Measurements from ENCODE around the gene JAK1.

- TF ChIP-seq PAX5 (IDR thresholded peaks at IDR 0.05; ENCODE audit: insufficient read depth, low read length, severe bottlenecking) (no peak), POLR2AphosphoS5 (IDR thresholded peaks at IDR 0.05; ENCODE audit: low read depth, low read length) (no peak), POLR2A (IDR thresholded peaks at IDR 0.05; ENCODE audit: low read depth, low read length) (no peak)
Observed at GRCh38 chr1:64851664-64852063, 114.7 kb downstream of the JAK1 start.

Measured in GM12891 (cell line).